Hepatocyte (in vitro differentiated cells): ENCODE data around the gene IMMT.

Source experiments
- CTCF ChIP-seq: fragments of 200-600 bp; sonication (generic); IDR thresholded peaks from 2 replicates; pipeline ENCODE4 v1.5.1; 2016; ENCODE audit warnings: antibody characterized with exemption, mild to moderate bottlenecking; ENCODE audit not compliant: poor library complexity
- EZH2 ChIP-seq: fragments of 200-600 bp; sonication (generic); IDR thresholded peaks from 2 replicates; pipeline ENCODE4 v1.6.1; 2016; ENCODE audit warnings: antibody characterized with exemption, mild to moderate bottlenecking, borderline replicate concordance

DNA sequence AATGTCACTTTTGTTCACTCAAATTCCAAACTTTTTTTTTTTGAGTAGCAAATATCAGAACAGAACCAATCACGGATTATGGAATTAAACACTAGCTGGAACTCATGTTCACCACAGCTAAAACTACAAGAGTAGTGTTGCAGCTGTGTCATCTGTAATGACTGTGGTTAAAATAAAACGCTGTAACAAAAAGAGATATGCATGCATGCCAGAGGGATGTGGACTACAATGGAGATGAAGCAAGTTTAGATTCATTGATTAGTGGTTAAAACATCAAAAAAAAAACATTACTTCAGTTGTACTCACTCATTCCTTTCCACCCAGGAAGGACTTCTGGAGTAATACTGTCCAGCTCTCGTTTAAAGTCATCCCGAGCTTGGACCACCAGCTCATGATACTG, 37.0 kb downstream of the IMMT start:
- TF ChIP-seq CTCF (no peak), EZH2 (no peak)
